ENCODE data around the gene ERGIC3. TPM values are rescaled to one million over a fixed set of nuclear protein-coding genes. Genes with fewer than 3 reads are reported as not detected.

Gene ERGIC3
- total and polyA plus RNA-seq, 2 of the 4 experiments (the other 2 are of a cell fraction), result 434 to 438 TPM

DNA sequence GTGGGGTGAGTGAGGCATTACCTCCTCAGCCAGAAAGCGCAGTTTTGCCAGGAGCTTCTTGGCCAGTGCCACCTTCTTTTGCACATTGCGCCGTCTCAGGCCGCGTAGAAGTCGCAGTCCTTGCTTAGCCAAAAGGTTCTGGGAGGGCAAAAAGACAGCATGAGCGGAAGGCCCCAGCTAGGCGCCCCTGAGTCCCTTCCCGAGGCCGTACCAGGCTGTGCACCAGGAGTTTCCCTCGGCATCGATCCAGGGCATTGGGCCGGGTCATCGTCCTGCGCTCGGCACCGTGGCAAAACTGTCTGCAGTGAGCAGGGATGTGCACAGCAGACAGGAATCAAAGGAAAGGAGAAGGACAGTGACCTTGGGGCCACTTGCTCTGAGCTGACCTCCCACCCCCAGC, 53.6 kb downstream of the ERGIC3 start:
- no TSS peak for BruUV-seq (replicated peaks)
- no peak overlapping the region for H2BK5ac ChIP-seq (ENCODE audit: low read depth, low read length, poor library complexity, severe bottlenecking)

More for the DNA sequence above, 53.6 kb downstream of the ERGIC3 start:
- no peaks in the 10 kb centered on the region; the same call in 1 of the 2 replicates for H4K20me1 ChIP-seq (ENCODE audit: insufficient read depth, low read length)
- H3K23ac ChIP-seq (ENCODE audit: low read depth, low read length), result no peak overlapping the region
- DNase-seq, result no peak
- H3K27ac ChIP-seq (ENCODE audit: insufficient read depth, low read length), result no peak overlapping the region
- in situ Hi-C loops (cut with MboI; ENCODE audit: low sequenced_read_pairs), result no loop called here
- no peak overlapping the region for H4K91ac ChIP-seq (ENCODE audit: insufficient read depth, low read depth, low read length)
- no peaks in the 10 kb centered on the region; the same call in 1 of the 2 replicates for H3K9me1 ChIP-seq (ENCODE audit: insufficient read depth, low read length)
- H4K8ac ChIP-seq (ENCODE audit: low read depth in 2 of 2, low read length in 2 of 2), result no peak overlapping the region
- H3K9ac ChIP-seq (ENCODE audit: low read depth, low read length), result no peak overlapping the region
- H3K36me3 ChIP-seq (ENCODE audit: control insufficient read depth, insufficient read depth, low read length), result no peaks in the 10 kb centered on the region
- H2BK20ac ChIP-seq (ENCODE audit: low read depth, low read length), result no peak overlapping the region
- no peak overlapping the region for H2AK5ac ChIP-seq (ENCODE audit: low read depth, low read length)
- no peak overlapping the region for H2AK9ac ChIP-seq (replicated peaks; ENCODE audit: low read depth, low read length, poor library complexity)
- H4K5ac ChIP-seq (ENCODE audit: low read depth, low read length), result no peak overlapping the region
- no peaks in the 10 kb centered on the region for H3K9me3 ChIP-seq (ENCODE audit: control insufficient read depth, insufficient read depth, low read length)
- no peak overlapping the region for H3K4me3 ChIP-seq (ENCODE audit: insufficient read depth, low read depth, low read length)
- no peak overlapping the region for H2AFZ ChIP-seq (replicated peaks; ENCODE audit: low read length, poor library complexity)
- H3K79me1 ChIP-seq (ENCODE audit: low read depth in 1 of 2, low read length in 2 of 2), result no peaks in the 10 kb centered on the region
- no peak overlapping the region for H3K4ac ChIP-seq (ENCODE audit: low read depth, low read length)
- ChIA-PET POLR2A (ENCODE audit: unreplicated experiment) (no interaction called here), CTCF (no interaction called here)
- no peak for TF ChIP-seq CHD1 (IDR thresholded peaks at IDR 0.05; ENCODE audit: low read depth, low read length)
- no peak for TF ChIP-seq CEBPB (IDR thresholded peaks at IDR 0.05; ENCODE audit: low read depth, low read length)
- no peak for TF ChIP-seq MXI1 (IDR thresholded peaks at IDR 0.05; ENCODE audit: borderline replicate concordance, low read depth, low read length)
- WGBS, 2 experiments (ENCODE audit: extremely low coverage in 2 of 2, insufficient read length in 1 of 2), result 73% methylated on average over 12 of the region's 17 CpGs; no CpG with 5 or more reads in 1 of the 2 experiments
- no peak overlapping the region for H2BK15ac ChIP-seq (ENCODE audit: low read depth, low read length)
- intact Hi-C loops (cut with micrococcal nuclease), result no loop called here
- no peak overlapping the region for H3K4me2 ChIP-seq (ENCODE audit: low read depth, low read length)
- H3K56ac ChIP-seq (ENCODE audit: extremely low read depth, insufficient read depth, low read length), result no peak overlapping the region
- H3K27me3 ChIP-seq (ENCODE audit: control insufficient read depth, insufficient read depth, low read length), result peaks cover 33% of the 10 kb centered on the region
- H2BK120ac ChIP-seq (ENCODE audit: low read depth, low read length), result no peak overlapping the region
- no peaks in the 10 kb centered on the region for H3K4me1 ChIP-seq (ENCODE audit: control insufficient read depth, insufficient read depth, low read length)
- dilution Hi-C loops (cut with HindIII; ENCODE audit: low sequenced_read_pairs, unreplicated experiment), result no loop called here
- H3K18ac ChIP-seq (ENCODE audit: low read depth, low read length), result no peak overlapping the region
- no peak for ATAC-seq (ENCODE audit: low read depth)
- H3K14ac ChIP-seq (replicated peaks; ENCODE audit: low read depth, low read length), result no peak overlapping the region

Measured in IMR-90 (cell line).